Cardiac fibroblast (primary cell): ENCODE measurements around the gene RGL1.

ENCODE experiments used
- DNase-seq, 2 donors: peaks; one replicate each; pipeline versions ENCODE4 v3.0.0 to v3.0.0-alpha.2; 2010; ENCODE audit warnings: low read depth in 2 of 2
- H3K4me3 ChIP-seq, 2 donors: replicated peaks in 1 of 2; 1 replicate in 1 of 2; 2 replicates in 1 of 2; pipeline ENCODE4 v1.5.1; 2011; ENCODE audit warnings: low read depth in 2 of 2, low read length in 2 of 2, mild to moderate bottlenecking in 2 of 2, moderate library complexity in 1 of 2
- TF ChIP-seq, protein P1 (sequence below): IDR thresholded peaks from one replicate; pipeline ENCODE4 v1.5.1; 2011; ENCODE audit warnings: low read depth, mild to moderate bottlenecking, low read length, inconsistent platforms

The RGL1 gene

GRCh38 chr1:183882335-183883167 lies 77.6 kb downstream of the RGL1 start:
- no peak overlapping the region for H3K4me3 ChIP-seq
- no peak for DNase-seq
- TF ChIP-seq, protein P1, sequence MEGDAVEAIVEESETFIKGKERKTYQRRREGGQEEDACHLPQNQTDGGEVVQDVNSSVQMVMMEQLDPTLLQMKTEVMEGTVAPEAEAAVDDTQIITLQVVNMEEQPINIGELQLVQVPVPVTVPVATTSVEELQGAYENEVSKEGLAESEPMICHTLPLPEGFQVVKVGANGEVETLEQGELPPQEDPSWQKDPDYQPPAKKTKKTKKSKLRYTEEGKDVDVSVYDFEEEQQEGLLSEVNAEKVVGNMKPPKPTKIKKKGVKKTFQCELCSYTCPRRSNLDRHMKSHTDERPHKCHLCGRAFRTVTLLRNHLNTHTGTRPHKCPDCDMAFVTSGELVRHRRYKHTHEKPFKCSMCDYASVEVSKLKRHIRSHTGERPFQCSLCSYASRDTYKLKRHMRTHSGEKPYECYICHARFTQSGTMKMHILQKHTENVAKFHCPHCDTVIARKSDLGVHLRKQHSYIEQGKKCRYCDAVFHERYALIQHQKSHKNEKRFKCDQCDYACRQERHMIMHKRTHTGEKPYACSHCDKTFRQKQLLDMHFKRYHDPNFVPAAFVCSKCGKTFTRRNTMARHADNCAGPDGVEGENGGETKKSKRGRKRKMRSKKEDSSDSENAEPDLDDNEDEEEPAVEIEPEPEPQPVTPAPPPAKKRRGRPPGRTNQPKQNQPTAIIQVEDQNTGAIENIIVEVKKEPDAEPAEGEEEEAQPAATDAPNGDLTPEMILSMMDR = no peak

- TF ChIP-seq, protein P1 = no peak
- DNase-seq = no peak
- H3K4me3 ChIP-seq = no peak overlapping the region
These were observed 78.7 kb downstream of the RGL1 start for GRCh38 chr1:183883623-183884022.

GRCh38 chr1:183884526-183884925 lies 79.6 kb downstream of the RGL1 start:
- DNase-seq = no peak

DNA sequence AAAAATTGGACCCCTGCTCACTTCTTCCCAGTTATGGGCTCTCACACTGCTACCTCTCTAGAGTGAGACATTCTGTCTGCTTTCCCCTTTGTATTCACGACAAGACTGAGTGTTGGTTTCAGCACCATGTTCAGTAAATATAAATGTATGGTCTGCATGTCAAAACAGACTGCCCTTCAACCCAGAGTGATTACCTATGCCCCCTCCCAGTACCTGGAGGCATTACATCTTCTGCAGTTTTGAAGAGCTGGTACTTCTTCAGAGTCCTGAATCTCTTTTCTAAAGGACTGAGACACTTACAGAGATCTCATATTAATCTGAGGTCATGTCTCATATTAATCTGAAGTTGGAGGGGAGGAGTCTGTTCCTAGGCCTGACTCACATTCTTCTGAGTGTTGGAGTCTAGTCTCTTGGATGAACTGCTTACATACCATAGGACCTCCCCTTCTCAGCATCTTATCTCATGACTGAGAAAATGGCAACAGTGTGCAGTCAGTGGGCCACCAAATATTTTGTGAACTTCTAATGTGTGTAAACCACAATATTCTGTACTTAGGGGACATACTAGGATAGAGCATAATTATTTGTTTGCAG lies 80.3 kb downstream of the RGL1 start:
- peak in 1 of 2 donors; percentile 51 for DNase-seq
- TF ChIP-seq, protein P1 = no peak
- no peak overlapping the region for H3K4me3 ChIP-seq

More at GRCh38 chr1:183884526-183884925, 79.6 kb downstream of the RGL1 start:
- TF ChIP-seq, protein P1 = no peak
- H3K4me3 ChIP-seq = no peak overlapping the region

GRCh38 chr1:183886083-183886828 lies 81.3 kb downstream of the RGL1 start:
- no peak for DNase-seq
- TF ChIP-seq, protein P1 = no peak
- no peak overlapping the region for H3K4me3 ChIP-seq

- no peak overlapping the region for H3K4me3 ChIP-seq
- no peak for DNase-seq
- TF ChIP-seq, protein P1 = no peak
These were observed 81.9 kb downstream of the RGL1 start for GRCh38 chr1:183886853-183887252.
